HG03175 (cell line): ENCODE results near the gene UFD1.

Source experiments
- ATAC-seq: cut with Tn5 transposase; IDR thresholded peaks from one replicate; pipeline ENCODE4 v1.9.1; 2021; ENCODE audit warnings: mild to moderate bottlenecking, moderate library complexity; ENCODE audit not compliant: unreplicated experiment

The UFD1 gene

DNA sequence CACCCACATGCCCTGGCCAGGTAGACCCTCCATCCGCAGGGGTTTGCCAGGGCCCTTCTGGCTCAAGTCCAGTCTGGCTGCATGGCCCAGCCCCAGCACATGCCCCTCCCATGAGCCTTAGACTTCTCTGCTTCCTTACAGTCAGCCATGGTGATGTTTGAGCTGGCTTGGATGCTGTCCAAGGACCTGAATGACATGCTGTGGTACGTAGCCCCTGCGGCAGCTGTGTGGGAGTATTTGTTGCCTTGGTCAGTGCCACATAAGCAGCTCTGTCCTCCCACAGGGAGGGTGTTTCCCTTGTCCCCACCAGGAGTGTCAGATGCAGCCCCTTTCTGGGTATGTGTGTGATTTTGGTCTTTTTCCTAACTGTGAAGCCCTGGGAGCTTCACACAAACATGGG is 18.3 kb upstream of the UFD1 start:
- no peak for ATAC-seq

- ATAC-seq, result no peak
Measured at GRCh38 chr22:19496324-19496630, 17.3 kb upstream of the UFD1 start.

DNA sequence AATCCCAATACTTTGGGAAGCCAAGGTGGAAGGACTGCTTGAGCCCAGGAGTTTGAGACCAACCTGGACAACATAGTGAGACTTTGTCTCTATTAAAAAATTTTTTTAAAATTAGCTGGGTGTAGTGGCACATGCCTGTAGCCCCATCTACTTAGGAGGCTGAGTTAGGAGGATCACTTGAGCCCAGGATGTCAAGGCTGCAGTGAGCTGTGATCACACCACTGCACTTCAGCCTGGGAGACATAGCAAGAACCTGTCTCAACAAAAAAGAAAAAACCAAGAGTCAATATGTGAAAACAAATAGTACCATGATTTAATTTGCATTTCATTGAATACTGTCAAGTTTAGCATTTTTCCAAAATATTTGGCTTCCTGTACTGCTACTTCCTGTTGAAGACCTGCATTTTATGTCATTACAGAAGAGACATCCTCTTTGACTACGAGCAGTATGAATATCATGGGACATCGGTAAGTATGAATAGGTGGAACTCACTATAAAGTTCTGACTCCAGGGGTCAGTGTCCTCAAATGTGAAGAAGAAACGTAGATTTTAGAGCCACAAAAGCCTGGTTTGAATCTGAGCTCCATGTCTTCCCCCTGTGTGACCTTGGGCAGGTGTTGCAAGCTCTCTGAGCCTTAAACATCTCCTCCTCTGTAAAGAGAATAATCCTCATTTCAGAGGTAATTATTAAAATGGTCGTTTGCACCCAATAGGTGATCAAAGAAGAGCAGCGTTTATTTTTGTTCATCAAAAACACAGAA is 16.8 kb upstream of the UFD1 start:
- ATAC-seq, result no peak

GRCh38 chr22:19494676-19495173 is 15.7 kb upstream of the UFD1 start:
- ATAC-seq, result no peak

GRCh38 chr22:19494001-19494560 is 15.1 kb upstream of the UFD1 start:
- no peak for ATAC-seq

GRCh38 chr22:19492504-19493174 is 13.6 kb upstream of the UFD1 start:
- ATAC-seq, result no peak

DNA sequence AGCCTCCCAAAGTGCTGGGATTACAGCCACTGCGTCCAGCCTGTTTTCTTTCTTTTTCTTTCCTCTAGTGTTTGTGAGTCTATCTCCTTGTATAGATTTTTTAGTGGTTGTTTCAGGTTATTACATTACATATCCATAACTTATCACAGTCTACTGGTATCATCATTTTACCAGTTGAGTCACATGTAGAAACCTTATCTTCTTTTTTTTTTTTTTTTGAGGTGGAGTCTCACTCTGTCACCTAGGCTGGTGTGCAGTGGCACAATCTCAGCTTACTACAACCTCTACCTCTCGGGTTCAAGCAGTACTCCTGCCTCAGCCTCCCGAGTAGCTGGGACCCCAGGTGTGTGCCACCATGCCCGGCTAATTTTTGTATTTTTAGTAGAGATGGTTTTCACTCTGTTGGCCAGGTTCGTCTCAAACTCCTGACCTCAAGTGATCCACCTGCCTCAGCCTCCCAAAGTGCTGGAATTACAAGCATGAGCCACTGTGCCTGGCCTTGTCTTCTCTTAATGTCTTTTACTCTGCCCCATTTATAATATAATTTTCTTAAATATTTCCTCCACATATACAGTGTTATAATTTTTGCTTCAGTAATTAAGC is 11.7 kb upstream of the UFD1 start:
- ATAC-seq, result no peak

DNA sequence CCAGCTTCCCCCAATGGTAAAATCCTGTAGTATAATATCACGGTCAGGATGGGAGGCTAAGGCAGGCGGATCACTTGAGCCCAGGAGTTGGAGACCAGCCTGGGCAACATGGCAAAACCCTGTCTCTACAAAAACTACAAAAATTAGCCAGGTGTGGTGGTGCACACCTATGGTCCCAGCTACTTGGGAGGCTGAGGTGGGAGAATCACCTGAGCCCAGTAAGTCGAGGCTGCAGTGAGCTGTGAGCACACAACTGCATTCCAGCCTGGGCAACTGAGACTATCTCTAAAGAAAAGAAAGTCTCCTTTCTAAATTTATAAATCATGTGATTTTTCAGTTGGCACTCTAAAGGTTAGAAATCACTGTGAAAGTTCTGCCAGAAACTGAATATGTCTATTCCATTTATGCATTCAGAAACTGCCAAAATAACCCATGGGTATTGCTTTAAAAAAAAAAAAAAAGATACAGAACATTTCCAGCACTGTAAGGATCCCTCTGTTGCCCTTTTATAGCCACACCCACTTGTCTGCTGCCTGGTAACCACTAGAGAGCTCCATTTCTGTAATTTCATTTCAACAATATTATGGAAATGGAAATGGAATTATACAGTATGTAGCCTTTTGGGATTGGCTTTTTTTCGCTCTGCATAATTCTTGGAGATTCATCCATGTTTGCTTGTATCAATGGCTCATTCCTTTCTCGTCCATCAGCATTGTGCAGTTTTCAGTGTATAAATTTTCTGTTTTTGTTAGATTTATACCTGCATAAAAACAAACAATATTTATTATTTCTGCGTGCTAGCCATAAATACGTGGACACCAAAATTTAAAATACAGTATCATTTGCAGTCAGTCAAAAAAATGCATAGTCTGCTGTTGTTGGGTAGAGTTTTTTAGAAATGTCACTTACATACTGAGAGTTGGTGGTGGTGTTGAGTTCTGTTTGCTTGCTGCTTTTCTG is 10.2 kb upstream of the UFD1 start:
- no peak for ATAC-seq

DNA sequence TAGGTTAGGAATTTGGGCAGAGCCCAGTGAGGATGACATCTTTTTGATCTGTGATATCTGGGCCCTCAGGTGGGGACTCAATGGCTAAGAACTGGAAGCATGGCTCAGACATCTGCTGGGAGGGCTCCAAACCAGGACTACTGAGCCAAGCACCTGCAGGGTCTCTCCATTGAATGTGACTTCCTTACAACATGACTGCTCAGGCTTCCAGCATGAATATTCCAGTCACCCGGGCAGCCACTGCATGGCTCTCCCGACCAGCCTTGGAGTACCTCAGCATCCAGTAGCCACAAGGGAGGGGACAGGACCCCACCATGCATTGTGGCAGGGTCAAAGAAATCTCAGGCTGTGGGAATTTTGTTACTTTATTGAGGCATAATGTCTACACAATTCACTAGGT is 9.3 kb upstream of the UFD1 start:
- ATAC-seq, result no peak

DNA sequence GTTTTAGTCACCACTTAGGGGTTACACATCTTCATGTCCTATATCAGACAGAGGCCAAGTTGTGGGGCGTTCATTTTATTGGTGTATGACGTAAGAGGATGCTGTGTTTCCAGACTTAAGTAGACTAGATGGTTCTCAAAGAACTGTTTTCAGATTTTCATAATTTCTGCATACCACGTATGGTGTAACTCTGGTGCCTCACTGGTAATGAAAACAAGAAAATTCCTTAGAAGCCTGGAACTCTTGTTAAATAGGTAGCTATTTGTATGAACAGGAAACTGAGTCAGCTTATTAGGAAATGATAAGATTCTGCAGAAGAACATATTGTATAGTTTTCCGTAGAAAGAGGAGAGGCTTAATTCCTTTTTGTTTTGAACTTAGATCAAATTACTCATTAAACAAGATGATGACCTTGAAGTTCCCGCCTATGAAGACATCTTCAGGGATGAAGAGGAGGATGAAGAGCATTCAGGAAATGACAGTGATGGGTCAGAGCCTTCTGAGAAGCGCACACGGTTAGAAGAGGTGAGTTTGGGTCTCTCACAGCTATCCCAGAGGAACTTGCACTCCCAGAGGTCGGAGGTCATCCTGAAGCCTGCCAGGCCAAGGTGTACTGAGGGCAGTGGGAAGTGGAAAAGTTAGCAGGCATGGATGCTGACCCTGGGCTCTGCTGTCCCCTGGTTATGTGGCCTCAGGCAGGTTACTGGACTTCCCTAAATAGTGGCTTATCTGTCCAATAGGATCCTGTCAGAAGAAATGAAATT is 4.7 kb upstream of the UFD1 start:
- no peak for ATAC-seq

GRCh38 chr22:19482297-19482696 is 3.3 kb upstream of the UFD1 start:
- no peak for ATAC-seq

DNA sequence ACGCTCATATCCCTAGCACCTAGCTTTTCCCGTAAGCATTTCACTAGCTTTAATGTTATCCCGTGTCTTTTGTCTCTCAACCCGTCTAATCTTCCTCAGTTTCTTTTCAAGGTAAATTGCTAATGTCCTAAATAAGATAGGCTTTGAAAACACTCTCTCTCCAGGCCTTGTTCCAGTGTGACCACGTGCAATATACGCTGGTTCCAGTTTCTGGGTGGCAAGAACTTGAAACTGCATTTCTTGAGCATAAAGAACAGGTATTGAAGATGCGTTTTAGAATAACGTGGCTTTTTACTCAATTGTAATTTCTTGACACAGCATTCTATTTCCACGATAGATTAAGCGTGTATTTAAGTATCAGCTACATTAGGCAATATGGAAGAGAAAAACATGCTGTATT is 1.8 kb upstream of the UFD1 start:
- ATAC-seq, result no peak

DNA sequence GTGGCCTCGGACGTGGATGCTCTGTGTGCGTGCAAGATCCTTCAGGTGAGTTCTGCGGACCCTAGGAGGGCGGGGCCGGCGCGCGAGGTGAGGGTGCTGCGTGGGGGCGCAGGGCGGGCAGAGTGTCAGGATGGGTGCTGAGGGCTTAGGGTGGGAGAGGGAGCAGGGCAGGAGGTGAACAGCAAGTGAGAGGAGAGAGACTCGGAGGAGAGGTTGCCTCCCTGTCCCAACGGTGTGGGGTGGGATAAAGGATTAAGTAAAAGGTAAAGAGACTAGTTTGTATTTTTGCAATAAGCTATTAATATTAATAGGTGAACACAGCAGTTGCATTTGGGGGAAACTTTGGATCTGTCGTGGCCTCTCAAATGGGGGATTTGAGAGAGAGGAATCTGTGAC is 1.2 kb upstream of the UFD1 start:
- no peak for ATAC-seq

DNA sequence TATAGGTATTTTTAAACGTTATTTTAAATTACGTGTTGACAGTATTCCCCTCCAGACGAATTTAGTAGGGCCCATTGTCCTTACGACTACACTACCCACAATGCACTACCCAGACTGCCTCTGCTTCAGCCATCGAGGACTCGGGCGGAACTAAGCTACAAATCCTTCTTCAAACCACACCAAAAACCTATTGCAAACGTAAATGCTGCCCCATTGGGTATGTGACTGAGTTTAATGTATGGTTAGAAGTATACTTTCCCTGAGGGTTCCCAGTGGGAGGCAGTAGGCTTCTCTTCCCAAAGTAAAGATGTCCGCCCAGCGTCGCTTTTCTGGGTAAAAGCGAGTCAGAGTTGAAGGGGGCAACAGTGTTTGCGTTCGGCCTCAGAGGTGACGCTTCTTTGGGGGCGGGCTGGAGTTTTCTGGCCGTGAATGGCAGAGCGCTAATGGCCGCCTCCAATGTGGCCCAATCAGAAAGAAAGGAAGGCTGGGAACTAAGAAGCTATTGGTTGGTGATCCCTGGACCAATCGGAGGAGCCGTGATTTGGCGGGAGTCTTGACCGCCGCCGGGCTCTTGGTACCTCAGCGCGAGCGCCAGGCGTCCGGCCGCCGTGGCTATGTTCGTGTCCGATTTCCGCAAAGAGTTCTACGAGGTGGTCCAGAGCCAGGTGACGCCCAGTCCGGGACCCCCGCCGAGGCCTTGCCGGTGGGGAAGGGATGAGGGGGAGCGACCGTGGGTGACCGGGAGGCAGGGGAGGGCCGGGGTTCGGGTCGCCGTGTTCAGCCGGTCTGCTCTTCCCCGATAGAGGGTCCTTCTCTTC is 571 bp upstream of the UFD1 start, which contains the start of gene CDC45:
Gene CDC45, plus strand, starts transcription at position 566 of the 818 bp plus-strand sequence. Its CDS starts 49 bp downstream, at position 615.
- peak; percentile 88 for ATAC-seq

- ATAC-seq, result no peak
Measured at GRCh38 chr22:19478045-19478900, 720 bp downstream of the UFD1 start.

- no peak for ATAC-seq
Measured at GRCh38 chr22:19477321-19478044, 1.5 kb downstream of the UFD1 start.

- ATAC-seq, result no peak
Measured at GRCh38 chr22:19476023-19476422, 3.0 kb downstream of the UFD1 start.
